Tibial artery (tissue), 4 donors: Measurements from ENCODE around the gene DPM3.

ENCODE experiments used
- DNase-seq, 2 donors: peaks; one replicate each; pipeline ENCODE4 v3.0.0-alpha.2; 2019
- H3K27ac ChIP-seq, 2 donors: fragments of 200-600 bp; sonication (generic) in 1 of 2; 1 replicate in 1 of 2; 2 replicates in 1 of 2; pipeline ENCODE4 v1.5.1; 2018 to 2019; ENCODE audit warnings: mild to moderate bottlenecking in 1 of 2
- H3K27me3 ChIP-seq, 2 donors: fragments of 200-600 bp; sonication (generic) in 1 of 2; one replicate each; pipeline versions ENCODE4 v1.5.1 to v1.6.0; 2016 to 2019
- H3K36me3 ChIP-seq, 3 donors: fragments of 200-600 bp; sonication (generic) in 2 of 3; one replicate each; pipeline ENCODE4 v1.5.1; 2016 to 2019; ENCODE audit warnings: mild to moderate bottlenecking in 2 of 3
- H3K4me1 ChIP-seq, 4 donors: fragments of 200-600 bp; sonication (generic) in 2 of 4; 1 replicate in 3 of 4; 2 replicates in 1 of 4; pipeline ENCODE4 v1.5.1; 2016 to 2019
- H3K4me3 ChIP-seq, 2 donors: fragments of 200-600 bp; sonication (generic) in 1 of 2; 1 replicate in 1 of 2; 2 replicates in 1 of 2; pipeline ENCODE4 v1.5.1; 2018 to 2019; ENCODE audit warnings: mild to moderate bottlenecking in 2 of 2
- H3K9me3 ChIP-seq, 3 donors: fragments of 200-600 bp; sonication (generic) in 1 of 3; one replicate each; pipeline ENCODE4 v1.5.1; 2016 to 2019
- CTCF ChIP-seq, 2 experiments: fragments of 200-600 bp in 1 of 2; fragments of 450-650 bp in 1 of 2; IDR thresholded peaks; one replicate each; pipeline ENCODE4 v1.5.1; 2017 to 2019; ENCODE audit warnings: antibody characterized with exemption in 2 of 2, mild to moderate bottlenecking in 1 of 2, moderate library complexity in 1 of 2
- intact Hi-C: fragments of 100-400 bp; cut with DNase I; formaldehyde crosslinking; loops from one replicate; pipeline ENCODE4 v1.15.0; 2023; ENCODE audit warnings: low total_unique reads

Gene DPM3

GRCh38 chr1:155137154-155137949 lies 3.0 kb downstream of the DPM3 start:
- intact Hi-C loops = no loop called here
- no peak for TF ChIP-seq CTCF (IDR thresholded peaks at IDR 0.05)
- H3K4me3 ChIP-seq = no peak overlapping the region
- peaks cover 0 to 42% (median 34%) of the 10 kb centered on the region in 4 donors for H3K4me1 ChIP-seq
- peak overlapping the region; percentile 93 to 97 for H3K27ac ChIP-seq
- no peak for DNase-seq
- peaks cover 0 to 23% (median 0%) of the 10 kb centered on the region in 3 donors for H3K36me3 ChIP-seq
- no peaks in the 10 kb centered on the region for H3K9me3 ChIP-seq
- H3K27me3 ChIP-seq = no peaks in the 10 kb centered on the region

GRCh38 chr1:155136748-155137147 lies 3.6 kb downstream of the DPM3 start:
- H3K36me3 ChIP-seq = peaks cover 0 to 29% (median 0%) of the 10 kb centered on the region in 3 donors
- H3K4me1 ChIP-seq = peaks cover 0 to 42% (median 34%) of the 10 kb centered on the region in 4 donors
- TF ChIP-seq CTCF (IDR thresholded peaks at IDR 0.05) = no peak
- peak overlapping the region; percentile 64 to 75 for H3K4me3 ChIP-seq
- H3K9me3 ChIP-seq = no peaks in the 10 kb centered on the region
- intact Hi-C loops = no loop called here
- H3K27me3 ChIP-seq = peaks cover 0 to 2% of the 10 kb centered on the region in 2 donors
- no peak for DNase-seq
- peak overlapping the region; percentile 93 to 97 for H3K27ac ChIP-seq

GRCh38 chr1:155135415-155136028 lies 4.8 kb downstream of the DPM3 start, which contains the start of gene SLC50A1:
Gene SLC50A1 (plus strand): TSS chr1:155135852. CDS start chr1:155135912, 60 bp downstream.
- intact Hi-C loops = no loop called here

GRCh38 chr1:155134880-155135414 lies 5.4 kb downstream of the DPM3 start:
- Histone ChIP-seq H3K9me3 (no peaks in the 10 kb centered on the region), H3K4me1 (peaks cover 0 to 41% (median 33%) of the 10 kb centered on the region in 4 donors), H3K27ac (peak overlapping the region; percentile 93 to 97), H3K36me3 (peaks cover 0 to 36% (median 0%) of the 10 kb centered on the region in 3 donors), H3K27me3 (peaks cover 0 to 16% of the 10 kb centered on the region in 2 donors), H3K4me3 (peak overlapping the region; percentile 64 to 75)
- DNase-seq = peak; percentile 94 to 96
- intact Hi-C loops = no loop called here
- TF ChIP-seq CTCF (IDR thresholded peaks at IDR 0.05) = no peak

More at GRCh38 chr1:155135415-155136028, 4.8 kb downstream of the DPM3 start, which contains the start of gene SLC50A1:
- peak within 1 kb of the TSS; percentile 93 to 97 for H3K27ac ChIP-seq
- H3K36me3 ChIP-seq = peaks cover 0 to 36% (median 0%) of the 10 kb centered on the region in 3 donors
- TF ChIP-seq CTCF (IDR thresholded peaks at IDR 0.05) = peak; percentile 46 to 67
- H3K9me3 ChIP-seq = no peaks in the 10 kb centered on the region
- peaks cover 0 to 10% of the 10 kb centered on the region in 2 donors for H3K27me3 ChIP-seq
- H3K4me1 ChIP-seq = peaks cover 0 to 41% (median 34%) of the 10 kb centered on the region in 4 donors
- peak within 1 kb of the TSS; percentile 64 to 75 for H3K4me3 ChIP-seq
- peak; percentile 91 to 97 for DNase-seq

- DNase-seq = no peak
- H3K9me3 ChIP-seq = no peaks in the 10 kb centered on the region
- TF ChIP-seq CTCF (IDR thresholded peaks at IDR 0.05) = no peak
- intact Hi-C loops = no loop called here
- H3K4me3 ChIP-seq = peak overlapping the region in 1 of 2 donors; percentile 64
- H3K36me3 ChIP-seq = peaks cover 0 to 36% (median 0%) of the 10 kb centered on the region in 3 donors
- peak overlapping the region; percentile 93 to 97 for H3K27ac ChIP-seq
- H3K27me3 ChIP-seq = peaks cover 0 to 22% of the 10 kb centered on the region in 2 donors
- H3K4me1 ChIP-seq = peaks cover 0 to 38% (median 28%) of the 10 kb centered on the region in 4 donors
Measured at GRCh38 chr1:155134322-155134721, 6.0 kb downstream of the DPM3 start.
